Neural cell (in vitro differentiated cells): ENCODE results near the gene GEMIN5. TPM values are rescaled to one million over a fixed set of nuclear protein-coding genes. Genes with fewer than 3 reads are reported as not detected.

Source experiments
- H2AFZ ChIP-seq: fragments of 200-600, 300-800 bp; sonication (generic), shearing (Covaris generic); 2 replicates; pipeline ENCODE4 v1.6.0; 2014; ENCODE audit warnings: low read depth, mild to moderate bottlenecking, antibody characterized with exemption, low read length, moderate library complexity
- H3F3A ChIP-seq: fragments of 200-600 bp; shearing (Covaris generic); 2 replicates; pipeline ENCODE4 v1.6.1; 2016; ENCODE audit warnings: mild to moderate bottlenecking, moderate library complexity, mixed read lengths, antibody characterized with exemption, low read length; ENCODE audit not compliant: insufficient read depth, poor library complexity, severe bottlenecking
- H3K27ac ChIP-seq: fragments of 200-600, 300-800 bp; sonication (generic), shearing (Covaris generic); 2 replicates; pipeline ENCODE4 v1.5.1; 2014; ENCODE audit warnings: mild to moderate bottlenecking, low read length, moderate library complexity
- H3K27me3 ChIP-seq: fragments of 300-800, 200-600 bp; sonication (generic), shearing (Covaris generic); 2 replicates; pipeline ENCODE4 v1.6.0; 2014; ENCODE audit warnings: mild to moderate bottlenecking, low read depth, low read length, moderate library complexity; ENCODE audit not compliant: insufficient read depth
- H3K36me3 ChIP-seq: fragments of 300-800, 200-600 bp; sonication (generic), shearing (Covaris generic); 2 replicates; pipeline ENCODE4 v1.5.1; 2014; ENCODE audit warnings: mild to moderate bottlenecking, antibody characterized with exemption, low read length, moderate library complexity; ENCODE audit not compliant: insufficient read depth
- H3K4me2 ChIP-seq: fragments of 300-800, 200-600 bp; sonication (generic), shearing (Covaris generic); 2 replicates; pipeline ENCODE4 v1.6.0; 2014; ENCODE audit warnings: mild to moderate bottlenecking, low read length
- H3K4me3 ChIP-seq: fragments of 300-800, 200-600 bp; sonication (generic), shearing (Covaris generic); 2 replicates; pipeline ENCODE4 v1.5.1; 2014; ENCODE audit warnings: mild to moderate bottlenecking, low read length, moderate library complexity
- H3K79me2 ChIP-seq: fragments of 200-600 bp; shearing (Covaris generic); replicated peaks from 2 replicates; pipeline ENCODE4 v1.6.0; 2014; ENCODE audit warnings: mild to moderate bottlenecking, low read length, moderate library complexity; ENCODE audit not compliant: insufficient read depth
- H3K9ac ChIP-seq: fragments of 300-800, 200-600 bp; sonication (generic), shearing (Covaris generic); 2 replicates; pipeline ENCODE4 v1.6.1; 2016; ENCODE audit warnings: mild to moderate bottlenecking, low read length, mixed read lengths
- H3K9me2 ChIP-seq: fragments of 200-600 bp; shearing (Covaris generic); 2 replicates; pipeline ENCODE4 v1.6.1; 2016; ENCODE audit warnings: mild to moderate bottlenecking, low read length, mixed read lengths; ENCODE audit not compliant: insufficient read depth
- H3K9me3 ChIP-seq: fragments of 200-600, 300-800 bp; sonication (generic), shearing (Covaris generic); 2 replicates; pipeline ENCODE4 v1.6.1; 2016; ENCODE audit warnings: mild to moderate bottlenecking, mixed run types, low read length, moderate library complexity, mixed read lengths
- H4K20me1 ChIP-seq: fragments of 200-600 bp; shearing (Covaris generic); 2 replicates; pipeline ENCODE4 v1.6.1; 2016; ENCODE audit warnings: mild to moderate bottlenecking, mixed run types; ENCODE audit not compliant: insufficient read depth
- EP300 ChIP-seq: fragments of 450-650 bp; conservative IDR thresholded peaks from 2 replicates; pipeline ENCODE4 v1.6.1; 2014; ENCODE audit warnings: antibody characterized with exemption, mild to moderate bottlenecking, moderate library complexity; ENCODE audit not compliant: poor library complexity, severe bottlenecking
- EZH2 ChIP-seq: fragments of 200-600, 300-800 bp; shearing (Covaris generic), sonication (generic); IDR thresholded peaks from 2 replicates; pipeline ENCODE4 v1.6.1; 2014; ENCODE audit warnings: antibody characterized with exemption, low read length, borderline replicate concordance, mild to moderate bottlenecking; ENCODE audit not compliant: insufficient read depth, poor library complexity, severe bottlenecking
- MXI1 ChIP-seq: fragments of 450-650 bp; conservative IDR thresholded peaks from 2 replicates; pipeline ENCODE4 v1.6.1; 2014; ENCODE audit warnings: antibody characterized with exemption, mild to moderate bottlenecking; ENCODE audit not compliant: poor library complexity, severe bottlenecking
- POLR2AphosphoS5 ChIP-seq: IDR thresholded peaks from 2 replicates; pipeline ENCODE4 v1.6.1; 2012
- RAD21 ChIP-seq: fragments of 450-650 bp; conservative IDR thresholded peaks from 2 replicates; pipeline ENCODE4 v1.6.1; 2014; ENCODE audit warnings: antibody characterized with exemption, mild to moderate bottlenecking, moderate library complexity
- SMC3 ChIP-seq: fragments of 450-650 bp; conservative IDR thresholded peaks from 2 replicates; pipeline ENCODE4 v1.6.1; 2014; ENCODE audit warnings: antibody characterized with exemption, mild to moderate bottlenecking, moderate library complexity; ENCODE audit not compliant: poor library complexity
- TAF1 ChIP-seq: IDR thresholded peaks from 2 replicates; pipeline ENCODE4 v1.6.1; 2012; ENCODE audit warnings: low read depth
- polyA plus RNA-seq: library from polyadenylated mRNA; depleted of rRNA; stranded (reverse); fragments of >200 nt; gene quantifications from 2 replicates; pipeline ENCODE4 v1.2.3, GENCODE V29; 2014
- TF ChIP-seq, protein P1 (sequence below): IDR thresholded peaks from 2 replicates; pipeline ENCODE4 v1.6.1; 2012; ENCODE audit warnings: borderline replicate concordance
- TF ChIP-seq, protein P2 (sequence below): fragments of 450-650 bp; IDR thresholded peaks from 2 replicates; pipeline ENCODE4 v1.5.1; 2014; ENCODE audit warnings: antibody characterized with exemption, mild to moderate bottlenecking, moderate library complexity; ENCODE audit not compliant: poor library complexity, severe bottlenecking

Gene GEMIN5
- polyA plus RNA-seq, 1 donor from 2014 or later = 13.0 TPM

DNA sequence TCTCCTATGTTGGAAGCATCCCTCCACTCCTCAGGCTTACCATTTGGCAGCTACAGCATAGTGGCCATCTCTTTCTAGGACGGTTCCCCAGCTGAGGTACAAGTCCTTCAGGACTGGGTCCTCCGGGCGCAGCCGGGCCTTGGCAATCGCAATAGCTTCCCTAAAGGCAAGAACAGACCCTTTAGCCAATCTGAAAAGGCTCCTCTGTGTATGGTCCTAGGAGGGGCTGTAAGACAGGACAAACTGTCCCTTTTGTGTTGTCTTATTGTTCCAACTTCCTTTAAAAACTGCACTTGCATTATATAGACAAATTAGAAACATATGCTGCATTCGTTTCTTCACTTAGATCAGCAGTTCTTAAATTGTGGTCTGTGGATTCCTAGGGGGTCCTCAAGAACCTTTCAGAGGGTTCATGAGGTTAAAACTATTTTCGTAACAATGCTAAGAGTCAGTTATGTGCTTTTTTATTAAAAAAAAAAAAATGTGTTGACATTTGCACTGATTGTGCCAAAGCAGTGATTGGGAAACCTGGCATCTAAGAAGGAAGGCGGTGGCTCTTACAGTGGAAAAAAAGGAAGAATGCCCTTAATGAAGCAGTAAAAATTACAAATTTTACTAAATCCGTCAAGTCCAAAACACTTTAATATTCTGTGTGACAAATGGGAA is 38.7 kb downstream of the GEMIN5 start:
- no peak overlapping the region for H3K27ac ChIP-seq
- no peak overlapping the region for H3K9ac ChIP-seq
- TF ChIP-seq, protein P1, sequence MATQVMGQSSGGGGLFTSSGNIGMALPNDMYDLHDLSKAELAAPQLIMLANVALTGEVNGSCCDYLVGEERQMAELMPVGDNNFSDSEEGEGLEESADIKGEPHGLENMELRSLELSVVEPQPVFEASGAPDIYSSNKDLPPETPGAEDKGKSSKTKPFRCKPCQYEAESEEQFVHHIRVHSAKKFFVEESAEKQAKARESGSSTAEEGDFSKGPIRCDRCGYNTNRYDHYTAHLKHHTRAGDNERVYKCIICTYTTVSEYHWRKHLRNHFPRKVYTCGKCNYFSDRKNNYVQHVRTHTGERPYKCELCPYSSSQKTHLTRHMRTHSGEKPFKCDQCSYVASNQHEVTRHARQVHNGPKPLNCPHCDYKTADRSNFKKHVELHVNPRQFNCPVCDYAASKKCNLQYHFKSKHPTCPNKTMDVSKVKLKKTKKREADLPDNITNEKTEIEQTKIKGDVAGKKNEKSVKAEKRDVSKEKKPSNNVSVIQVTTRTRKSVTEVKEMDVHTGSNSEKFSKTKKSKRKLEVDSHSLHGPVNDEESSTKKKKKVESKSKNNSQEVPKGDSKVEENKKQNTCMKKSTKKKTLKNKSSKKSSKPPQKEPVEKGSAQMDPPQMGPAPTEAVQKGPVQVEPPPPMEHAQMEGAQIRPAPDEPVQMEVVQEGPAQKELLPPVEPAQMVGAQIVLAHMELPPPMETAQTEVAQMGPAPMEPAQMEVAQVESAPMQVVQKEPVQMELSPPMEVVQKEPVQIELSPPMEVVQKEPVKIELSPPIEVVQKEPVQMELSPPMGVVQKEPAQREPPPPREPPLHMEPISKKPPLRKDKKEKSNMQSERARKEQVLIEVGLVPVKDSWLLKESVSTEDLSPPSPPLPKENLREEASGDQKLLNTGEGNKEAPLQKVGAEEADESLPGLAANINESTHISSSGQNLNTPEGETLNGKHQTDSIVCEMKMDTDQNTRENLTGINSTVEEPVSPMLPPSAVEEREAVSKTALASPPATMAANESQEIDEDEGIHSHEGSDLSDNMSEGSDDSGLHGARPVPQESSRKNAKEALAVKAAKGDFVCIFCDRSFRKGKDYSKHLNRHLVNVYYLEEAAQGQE = no peak
- TF ChIP-seq RAD21 (no peak), EZH2 (no peak), TAF1 (no peak), SMC3 (no peak), MXI1 (no peak), EP300 (no peak), POLR2AphosphoS5 (no peak)
- TF ChIP-seq, protein P2, sequence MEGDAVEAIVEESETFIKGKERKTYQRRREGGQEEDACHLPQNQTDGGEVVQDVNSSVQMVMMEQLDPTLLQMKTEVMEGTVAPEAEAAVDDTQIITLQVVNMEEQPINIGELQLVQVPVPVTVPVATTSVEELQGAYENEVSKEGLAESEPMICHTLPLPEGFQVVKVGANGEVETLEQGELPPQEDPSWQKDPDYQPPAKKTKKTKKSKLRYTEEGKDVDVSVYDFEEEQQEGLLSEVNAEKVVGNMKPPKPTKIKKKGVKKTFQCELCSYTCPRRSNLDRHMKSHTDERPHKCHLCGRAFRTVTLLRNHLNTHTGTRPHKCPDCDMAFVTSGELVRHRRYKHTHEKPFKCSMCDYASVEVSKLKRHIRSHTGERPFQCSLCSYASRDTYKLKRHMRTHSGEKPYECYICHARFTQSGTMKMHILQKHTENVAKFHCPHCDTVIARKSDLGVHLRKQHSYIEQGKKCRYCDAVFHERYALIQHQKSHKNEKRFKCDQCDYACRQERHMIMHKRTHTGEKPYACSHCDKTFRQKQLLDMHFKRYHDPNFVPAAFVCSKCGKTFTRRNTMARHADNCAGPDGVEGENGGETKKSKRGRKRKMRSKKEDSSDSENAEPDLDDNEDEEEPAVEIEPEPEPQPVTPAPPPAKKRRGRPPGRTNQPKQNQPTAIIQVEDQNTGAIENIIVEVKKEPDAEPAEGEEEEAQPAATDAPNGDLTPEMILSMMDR = no peak
- H3K4me2 ChIP-seq = no peak overlapping the region
- H4K20me1 ChIP-seq = no peaks in the 10 kb centered on the region
- no peaks in the 10 kb centered on the region for H3K9me2 ChIP-seq
- H2AFZ ChIP-seq = no peak overlapping the region
- no peaks in the 10 kb centered on the region for H3K9me3 ChIP-seq
- H3K36me3 ChIP-seq = peaks cover 5% of the 10 kb centered on the region
- H3K4me3 ChIP-seq = no peak overlapping the region
- H3K79me2 ChIP-seq = no peaks in the 10 kb centered on the region
- H3F3A ChIP-seq = no peaks in the 10 kb centered on the region
- H3K27me3 ChIP-seq = no peaks in the 10 kb centered on the region

DNA sequence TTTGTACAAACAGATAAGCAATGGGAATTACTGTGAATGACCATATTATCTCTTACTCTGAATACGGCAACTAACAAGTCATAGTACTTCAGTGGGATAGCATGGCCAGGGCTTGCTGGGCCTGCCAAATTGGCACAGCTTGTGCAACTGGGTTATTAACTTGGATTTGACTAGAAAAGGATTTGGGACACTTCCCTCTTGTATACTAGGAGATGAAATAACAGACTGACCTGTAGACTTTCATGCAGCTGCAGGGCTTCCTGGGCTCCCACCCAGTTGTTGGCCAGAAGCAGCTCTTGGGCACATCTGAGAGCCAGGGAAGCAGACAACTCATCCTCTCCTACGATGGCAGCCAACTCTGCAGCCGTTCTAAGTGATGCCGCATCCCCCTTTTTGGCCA is 39.8 kb downstream of the GEMIN5 start:
- Histone ChIP-seq H3F3A (no peaks in the 10 kb centered on the region), H4K20me1 (no peaks in the 10 kb centered on the region), H3K27me3 (no peaks in the 10 kb centered on the region), H3K27ac (no peak overlapping the region), H3K79me2 (no peaks in the 10 kb centered on the region), H3K4me3 (no peak overlapping the region), H3K9me2 (no peaks in the 10 kb centered on the region), H3K4me2 (no peak overlapping the region), H3K9ac (no peak overlapping the region), H3K9me3 (no peaks in the 10 kb centered on the region), H3K36me3 (peaks cover 5% of the 10 kb centered on the region), H2AFZ (no peak overlapping the region)
- TF ChIP-seq POLR2AphosphoS5 (no peak), EZH2 (no peak), SMC3 (no peak), MXI1 (no peak), TAF1 (no peak), EP300 (no peak), RAD21 (no peak)
- TF ChIP-seq, protein P1 = no peak
- TF ChIP-seq, protein P2 = no peak
